Right lobe of liver (tissue), 4 donors: ENCODE results near the gene TLL2.

ENCODE experiments used
- POLR2A ChIP-seq: fragments of 450-650 bp; IDR thresholded peaks from one replicate; pipeline ENCODE4 v1.6.1; 2017; ENCODE audit warnings: antibody characterized with exemption, mild to moderate bottlenecking
- TF ChIP-seq, protein P1 (sequence below), 4 donors: fragments of 200-600 bp in 3 of 4; fragments of 450-650 bp in 1 of 4; IDR thresholded peaks; one replicate each; pipeline versions ENCODE4 v1.5.1 to v1.8.0; 2016 to 2022; ENCODE audit warnings: antibody characterized with exemption in 4 of 4, mild to moderate bottlenecking in 2 of 4
- donor health status: DM: no; HTN: no; CAD: no.
- donor health status: DM: no; HTN: no; CAD: no.
- donor health status: DM: no; HTN: yes; CAD: no.

DNA sequence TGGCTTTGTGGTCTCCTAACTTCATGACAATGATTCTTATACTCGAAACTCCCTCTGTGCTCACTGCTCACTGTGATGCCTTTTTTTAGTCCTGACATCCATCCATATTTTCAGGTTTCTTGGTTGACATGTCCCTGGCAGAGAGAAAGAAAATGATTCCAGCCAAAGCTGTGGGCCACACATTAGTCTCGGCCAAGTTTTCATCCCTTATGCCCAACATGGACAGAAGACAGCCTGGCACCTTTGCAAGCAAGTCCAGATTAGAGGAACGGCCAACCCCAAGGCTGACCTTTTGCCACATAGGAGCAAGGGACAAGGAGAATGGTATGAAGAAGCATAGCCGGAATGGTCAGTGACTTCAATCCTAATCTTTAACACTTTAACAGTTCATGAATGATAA, 146.3 kb downstream of the TLL2 start:
- TF ChIP-seq, protein P1, sequence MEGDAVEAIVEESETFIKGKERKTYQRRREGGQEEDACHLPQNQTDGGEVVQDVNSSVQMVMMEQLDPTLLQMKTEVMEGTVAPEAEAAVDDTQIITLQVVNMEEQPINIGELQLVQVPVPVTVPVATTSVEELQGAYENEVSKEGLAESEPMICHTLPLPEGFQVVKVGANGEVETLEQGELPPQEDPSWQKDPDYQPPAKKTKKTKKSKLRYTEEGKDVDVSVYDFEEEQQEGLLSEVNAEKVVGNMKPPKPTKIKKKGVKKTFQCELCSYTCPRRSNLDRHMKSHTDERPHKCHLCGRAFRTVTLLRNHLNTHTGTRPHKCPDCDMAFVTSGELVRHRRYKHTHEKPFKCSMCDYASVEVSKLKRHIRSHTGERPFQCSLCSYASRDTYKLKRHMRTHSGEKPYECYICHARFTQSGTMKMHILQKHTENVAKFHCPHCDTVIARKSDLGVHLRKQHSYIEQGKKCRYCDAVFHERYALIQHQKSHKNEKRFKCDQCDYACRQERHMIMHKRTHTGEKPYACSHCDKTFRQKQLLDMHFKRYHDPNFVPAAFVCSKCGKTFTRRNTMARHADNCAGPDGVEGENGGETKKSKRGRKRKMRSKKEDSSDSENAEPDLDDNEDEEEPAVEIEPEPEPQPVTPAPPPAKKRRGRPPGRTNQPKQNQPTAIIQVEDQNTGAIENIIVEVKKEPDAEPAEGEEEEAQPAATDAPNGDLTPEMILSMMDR (IDR thresholded peaks at IDR 0.05), result no peak
- no peak for TF ChIP-seq POLR2A
